ENCODE data around the gene TMEM108. TPM values are rescaled to one million over a fixed set of nuclear protein-coding genes. Genes with fewer than 3 reads are reported as not detected.
A peak's percentile ranks its signal among the peaks of the same experiment; 100 is the strongest.
"Not testable (repeated sequence)": the region's sequence is repeated elsewhere in the genome, so short reads cannot be mapped to it uniquely, and the experiment has no call there.

Gene TMEM108
- not detected in 2 replicates for total RNA-seq

DNA sequence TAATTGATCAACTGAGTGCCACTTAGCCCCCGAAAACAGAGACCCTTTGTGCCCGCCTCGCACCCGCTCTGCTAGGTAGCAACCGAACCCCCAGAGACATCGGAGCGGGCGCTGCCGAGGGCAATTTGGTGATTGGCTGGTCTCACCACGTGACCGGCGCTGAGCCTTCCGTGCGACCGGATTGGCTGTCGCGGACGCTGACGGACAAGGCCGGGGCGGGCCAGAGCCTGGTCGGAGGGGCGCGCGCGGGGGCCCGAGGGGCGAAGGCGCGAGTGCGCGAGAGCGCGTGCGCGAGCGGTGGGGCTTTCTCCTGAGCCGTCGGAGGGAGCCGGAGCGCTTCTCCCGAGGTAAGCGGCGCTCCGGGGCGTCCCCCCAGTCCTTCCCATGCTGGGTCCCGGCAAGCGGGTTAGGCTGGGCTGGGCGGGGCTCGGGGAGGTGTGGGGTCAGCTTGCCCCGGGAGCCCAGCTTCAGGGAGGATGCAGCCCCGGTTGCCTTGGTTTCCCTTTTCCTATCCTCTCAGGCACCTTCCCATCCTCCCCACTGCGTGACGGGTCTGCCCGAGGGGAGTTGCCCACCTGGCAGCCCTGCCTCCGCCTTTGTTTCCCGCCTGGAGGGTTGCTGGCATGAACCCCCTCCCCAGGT, at the start of gene TMEM108:
Gene TMEM108, plus strand, starts transcription at position 303 of the 642 bp plus-strand sequence.
- DNase-seq (ENCODE audit: low read depth in 2 of 2): peak; percentile 14 to 50

DNA sequence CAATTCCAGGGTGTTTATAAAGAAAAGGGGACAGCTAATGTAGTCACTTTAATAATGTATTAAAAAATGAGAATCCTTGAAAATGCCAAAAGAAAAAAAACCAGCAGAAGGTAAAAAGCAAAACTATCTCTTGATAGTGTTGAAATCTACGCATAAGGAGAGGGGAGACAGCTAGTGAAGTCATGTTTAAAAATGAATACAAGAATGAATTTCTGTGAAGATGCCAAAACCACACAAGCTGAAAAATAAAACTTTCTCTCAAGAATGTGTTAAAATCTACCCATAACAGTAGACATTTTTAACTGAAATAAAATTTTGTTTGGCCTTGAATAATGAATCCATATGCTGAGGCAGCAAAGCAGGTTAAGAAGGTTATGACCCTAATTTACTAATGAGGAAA, 42.2 kb upstream of the TMEM108 start:
- no peak for DNase-seq (ENCODE audit: low read depth in 2 of 2)

DNA sequence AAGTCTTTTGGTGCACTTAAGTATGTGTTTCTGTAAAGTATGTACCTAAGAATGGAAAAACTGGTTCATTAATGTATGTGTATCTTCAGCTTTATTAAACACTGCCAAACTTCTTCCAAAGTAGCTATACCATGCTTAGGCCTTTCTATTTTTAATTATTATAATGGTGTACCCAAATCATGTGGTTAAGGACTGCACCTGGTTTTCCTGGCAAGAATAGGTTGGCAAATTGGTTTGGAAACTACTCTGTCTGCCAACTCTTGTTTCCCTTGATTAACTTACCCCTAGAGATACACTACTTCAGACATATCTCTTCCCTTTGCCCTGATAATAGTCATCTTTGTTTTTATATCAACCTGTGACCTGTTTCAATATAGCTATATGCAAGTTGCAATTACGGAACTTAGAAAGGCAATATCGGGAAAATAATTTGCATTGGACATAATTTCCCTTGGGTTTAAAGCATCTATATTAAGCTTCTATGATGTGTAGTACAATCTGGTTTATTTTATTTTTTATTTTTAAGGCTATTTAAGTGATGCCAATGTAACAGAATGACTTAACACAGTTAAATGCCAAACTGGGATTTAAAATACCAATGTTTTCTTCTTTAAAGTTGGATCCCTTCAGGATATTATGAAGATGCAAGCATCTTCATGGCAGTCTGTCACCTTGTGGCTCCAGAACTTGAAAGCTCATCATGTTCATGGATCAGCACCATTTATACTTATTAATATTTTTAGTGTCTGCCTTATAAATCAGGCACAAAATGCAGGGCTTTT, 40.6 kb upstream of the TMEM108 start:
- DNase-seq (ENCODE audit: low read depth in 2 of 2): no peak

DNA sequence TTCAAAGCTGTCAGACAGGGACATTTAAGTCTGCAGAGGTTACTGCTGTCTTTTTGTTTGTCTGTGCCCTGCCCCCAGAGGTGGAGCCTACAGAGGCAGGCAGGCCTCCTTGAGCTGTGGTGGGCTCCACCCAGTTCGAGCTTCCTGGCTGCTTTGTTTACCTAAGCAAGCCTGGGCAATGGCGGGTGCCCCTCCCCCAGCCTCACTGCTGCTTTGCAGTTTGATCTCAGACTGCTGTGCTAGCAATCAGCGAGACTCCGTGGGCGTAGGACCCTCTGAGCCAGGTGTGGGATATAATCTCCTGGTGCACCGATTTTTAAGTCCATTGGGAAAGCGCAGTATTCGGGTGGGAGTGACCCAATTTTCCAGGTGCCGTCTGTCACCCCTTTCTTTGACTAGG, 33.2 kb upstream of the TMEM108 start:
- not testable (repeated sequence) for DNase-seq (ENCODE audit: low read depth in 2 of 2)

DNA sequence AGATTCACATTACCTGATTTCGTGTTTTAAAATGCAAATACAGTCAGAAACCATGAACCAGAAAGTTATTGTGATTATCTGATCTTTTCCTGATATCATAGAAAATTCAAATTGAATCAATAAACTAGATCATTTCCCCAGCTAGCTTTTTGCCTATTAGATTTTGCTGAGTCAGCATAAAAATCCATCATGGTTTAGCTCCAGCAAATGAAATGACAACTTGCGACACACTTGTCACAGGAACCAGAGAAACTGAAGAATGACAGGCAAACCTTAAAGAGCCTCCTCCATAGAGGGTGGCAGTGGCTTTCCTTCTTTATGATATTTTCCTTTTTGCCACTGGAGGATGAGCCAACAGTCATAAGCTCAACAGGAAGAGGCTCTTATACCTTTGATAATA, 30.6 kb upstream of the TMEM108 start:
- DNase-seq (ENCODE audit: low read depth in 2 of 2): no peak

DNA sequence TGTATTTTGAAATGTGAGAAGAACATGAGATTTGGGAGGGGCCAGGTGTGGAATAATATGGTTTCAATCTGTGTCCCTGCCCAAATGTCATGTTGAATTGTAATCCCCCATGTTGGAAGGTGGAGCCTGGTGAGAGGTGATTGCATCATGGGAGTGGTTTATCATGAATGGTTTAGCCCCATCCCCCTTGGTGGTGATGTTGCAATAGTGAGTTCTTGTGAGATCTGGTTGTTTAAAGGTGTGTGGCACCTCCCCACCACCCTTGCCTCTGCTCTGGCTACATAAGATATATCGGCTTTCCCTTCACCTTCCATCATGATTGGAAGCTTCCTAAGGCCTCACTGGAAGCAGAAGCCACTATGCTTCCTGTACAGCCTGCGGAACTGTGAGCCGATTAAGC, 23.9 kb upstream of the TMEM108 start:
- no peak for DNase-seq (ENCODE audit: low read depth in 2 of 2)

DNA sequence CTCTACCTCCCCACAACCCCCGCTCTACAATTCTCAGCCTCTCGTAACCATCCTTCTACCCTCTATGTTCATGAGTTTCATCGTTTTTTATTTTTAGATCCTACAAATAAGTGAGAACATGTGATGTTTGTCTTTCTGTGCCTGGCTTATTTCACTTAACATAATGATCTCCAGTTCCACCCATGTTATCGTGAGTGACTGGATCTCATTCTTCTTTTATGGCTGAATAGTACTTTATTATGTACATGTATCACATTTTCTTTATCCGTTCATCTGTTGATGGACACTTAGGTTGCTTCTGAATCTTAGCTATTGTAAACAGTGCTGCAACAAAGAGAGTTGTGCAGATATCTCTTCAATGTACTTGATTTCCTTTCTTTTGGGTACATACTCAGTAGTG, 22.6 kb upstream of the TMEM108 start:
- DNase-seq (ENCODE audit: low read depth in 2 of 2): not testable (repeated sequence)

DNA sequence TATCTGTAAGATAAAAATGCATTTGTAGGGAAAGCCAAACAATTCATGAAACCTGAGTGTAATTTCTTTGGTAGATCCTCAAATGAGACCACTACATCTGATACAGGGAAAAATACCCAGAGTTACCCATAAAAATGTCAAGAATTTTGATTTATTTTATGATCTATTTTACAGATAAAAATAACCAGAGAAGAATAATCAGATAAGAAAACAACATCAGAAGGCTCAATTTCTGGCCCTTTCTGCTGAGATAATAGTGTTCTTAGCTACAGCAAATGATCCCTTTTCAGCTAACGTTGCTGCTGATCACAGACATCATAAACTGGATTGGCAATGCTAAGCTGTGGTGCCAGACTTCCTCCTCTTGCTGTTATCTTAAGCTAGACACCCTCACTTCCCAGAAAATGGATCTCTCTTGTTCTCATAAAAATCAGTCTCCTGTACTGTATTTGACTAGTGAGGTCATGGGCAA, 21.3 kb upstream of the TMEM108 start:
- DNase-seq (ENCODE audit: low read depth in 2 of 2): no peak

DNA sequence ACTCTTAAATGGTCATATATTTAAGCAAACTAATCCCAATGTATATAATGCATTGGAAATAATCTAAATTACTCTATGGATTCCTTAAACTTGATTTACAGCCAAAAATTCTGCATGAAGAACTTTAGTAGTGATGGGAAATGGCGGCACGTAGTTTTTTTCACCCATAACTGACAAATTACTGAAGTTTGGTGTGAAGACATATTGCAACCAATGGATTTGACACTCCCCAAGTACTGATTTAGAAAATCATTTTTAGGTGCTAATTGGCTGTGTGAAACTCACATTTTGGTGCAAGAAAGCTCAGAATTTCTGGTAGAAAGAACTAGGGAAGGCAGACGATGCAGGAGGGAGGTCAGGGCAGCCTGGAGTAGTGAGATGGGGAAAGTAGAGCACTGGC, 19.3 kb upstream of the TMEM108 start:
- no peak for DNase-seq (ENCODE audit: low read depth in 2 of 2)

DNA sequence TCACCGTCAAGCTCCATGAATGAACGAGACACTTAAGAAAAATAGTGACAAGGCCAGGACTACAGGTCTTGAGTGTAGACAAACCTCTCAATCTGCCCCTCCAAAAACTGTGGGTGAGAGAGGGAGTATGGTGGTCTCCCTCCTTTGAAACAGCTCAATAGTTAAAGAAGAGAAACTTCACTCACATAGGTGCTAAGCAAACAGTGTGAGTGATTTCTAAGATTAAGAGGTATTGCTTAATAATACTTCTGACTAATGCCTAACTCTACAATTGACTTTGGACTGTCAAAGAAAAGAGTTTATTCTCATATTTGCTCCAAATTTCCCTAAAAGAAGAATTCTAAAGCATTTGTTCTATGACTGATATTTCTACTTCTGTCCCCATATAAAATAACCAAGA, 17.0 kb upstream of the TMEM108 start:
- DNase-seq (ENCODE audit: low read depth in 2 of 2): no peak

DNA sequence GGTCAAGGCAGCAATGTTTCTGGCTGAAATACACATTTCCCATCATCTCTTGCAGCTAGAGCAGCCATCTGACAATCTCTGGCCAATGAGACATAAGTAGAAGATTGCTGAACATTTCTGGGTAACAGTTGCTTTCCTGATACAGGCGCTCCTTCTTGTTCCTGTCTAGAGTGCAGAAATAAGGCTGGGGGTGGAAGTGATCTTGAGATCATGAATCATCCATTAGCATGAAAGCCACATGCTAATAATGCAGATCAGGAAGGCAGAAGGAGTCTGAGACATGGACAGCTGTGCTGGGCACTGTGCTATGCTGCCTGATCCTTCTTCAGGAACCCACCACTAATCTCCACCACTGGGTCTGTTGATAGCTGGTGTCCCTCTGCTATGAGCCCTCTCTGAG, 14.8 kb upstream of the TMEM108 start:
- DNase-seq (ENCODE audit: low read depth in 2 of 2): no peak

DNA sequence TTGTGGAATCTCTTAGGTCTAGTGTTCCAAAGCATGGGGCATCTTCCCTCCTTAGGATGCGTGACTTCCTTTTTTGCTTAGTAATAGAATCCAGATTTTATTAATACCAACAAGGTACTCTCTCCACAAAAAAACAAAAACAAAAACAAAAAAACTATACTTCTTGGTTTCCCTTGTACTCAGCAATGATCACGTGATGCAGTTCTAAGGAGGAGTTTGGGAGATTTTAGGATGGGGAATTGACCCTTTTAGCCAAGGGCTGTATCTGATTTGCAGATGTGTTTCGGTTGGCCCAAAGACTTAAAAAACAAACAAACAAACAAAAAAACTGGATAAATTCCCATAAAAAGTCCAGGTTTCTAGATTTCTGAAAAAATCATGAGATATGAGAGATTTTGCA, 12.6 kb upstream of the TMEM108 start:
- no peak for DNase-seq (ENCODE audit: low read depth in 2 of 2)

DNA sequence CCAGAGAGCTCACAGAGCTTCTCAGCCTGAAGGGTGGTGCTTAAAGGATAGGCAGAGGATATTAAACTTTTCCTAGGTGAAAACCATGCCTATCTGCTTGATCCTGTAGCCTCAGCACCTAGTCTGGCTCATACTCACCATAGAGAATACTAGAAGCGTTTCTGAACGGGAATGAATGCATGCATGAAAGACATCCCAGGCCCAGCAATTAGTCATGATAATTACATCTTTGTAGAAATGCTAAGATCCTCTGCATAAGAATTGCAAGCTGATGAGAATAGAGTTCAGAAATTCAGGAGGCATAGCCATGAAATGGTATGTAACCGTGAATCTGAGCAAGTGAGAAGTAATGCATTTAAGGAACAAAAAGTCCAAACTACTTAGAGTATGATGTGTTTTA, 5.9 kb upstream of the TMEM108 start:
- DNase-seq (ENCODE audit: low read depth in 2 of 2): no peak

DNA sequence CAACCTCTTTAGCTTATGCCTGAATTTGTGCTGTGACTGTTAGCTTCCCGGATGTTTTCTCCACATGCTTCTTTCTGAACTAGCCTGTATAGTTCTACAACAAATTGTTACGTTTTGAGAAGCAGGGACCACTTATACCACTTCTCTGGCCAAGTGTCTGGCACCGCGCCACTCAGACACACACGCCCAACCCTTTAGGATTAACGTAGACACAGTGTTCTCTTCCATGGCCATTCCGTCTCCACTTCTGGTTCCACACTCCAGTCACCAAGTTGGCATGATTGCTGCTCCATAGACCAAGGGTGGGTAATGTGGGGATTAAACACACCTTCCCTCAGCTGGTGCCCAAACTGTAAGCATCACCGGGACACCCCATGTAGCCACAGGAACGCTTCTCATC, 755 bp upstream of the TMEM108 start:
- DNase-seq (ENCODE audit: low read depth in 2 of 2): no peak

DNA sequence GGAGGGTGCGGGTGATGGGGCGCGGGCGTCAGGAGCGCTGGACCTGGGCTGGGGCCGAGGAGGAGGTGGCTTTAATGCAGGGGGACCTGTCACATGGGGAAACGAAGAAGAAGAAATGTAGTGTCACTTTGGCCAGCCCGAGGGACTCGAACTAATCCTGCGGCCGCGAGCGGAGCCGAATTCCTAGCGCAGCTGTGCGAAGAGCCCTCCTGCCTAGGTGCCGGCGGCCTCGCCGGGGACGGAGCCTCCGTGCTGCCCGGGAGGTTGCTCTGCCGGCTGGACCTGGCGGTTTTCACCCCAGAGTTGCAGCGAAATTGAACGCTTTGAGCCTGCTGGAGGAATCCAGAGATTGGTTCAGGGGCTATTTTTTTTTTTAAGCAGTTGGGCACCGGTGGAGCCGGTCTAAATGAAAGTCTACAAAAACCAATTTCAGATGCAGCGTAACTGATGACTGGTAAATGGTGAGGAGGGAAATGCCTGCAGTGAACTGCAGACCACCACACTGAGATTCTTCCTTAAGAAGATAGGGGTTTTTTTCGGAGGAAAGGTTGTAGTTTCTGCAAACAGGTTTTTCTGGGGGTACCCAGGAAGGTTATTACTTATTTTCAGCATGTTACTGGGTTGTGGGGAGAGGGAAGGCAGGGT, 662 bp downstream of the TMEM108 start:
- no peak for DNase-seq (ENCODE audit: low read depth in 2 of 2)

DNA sequence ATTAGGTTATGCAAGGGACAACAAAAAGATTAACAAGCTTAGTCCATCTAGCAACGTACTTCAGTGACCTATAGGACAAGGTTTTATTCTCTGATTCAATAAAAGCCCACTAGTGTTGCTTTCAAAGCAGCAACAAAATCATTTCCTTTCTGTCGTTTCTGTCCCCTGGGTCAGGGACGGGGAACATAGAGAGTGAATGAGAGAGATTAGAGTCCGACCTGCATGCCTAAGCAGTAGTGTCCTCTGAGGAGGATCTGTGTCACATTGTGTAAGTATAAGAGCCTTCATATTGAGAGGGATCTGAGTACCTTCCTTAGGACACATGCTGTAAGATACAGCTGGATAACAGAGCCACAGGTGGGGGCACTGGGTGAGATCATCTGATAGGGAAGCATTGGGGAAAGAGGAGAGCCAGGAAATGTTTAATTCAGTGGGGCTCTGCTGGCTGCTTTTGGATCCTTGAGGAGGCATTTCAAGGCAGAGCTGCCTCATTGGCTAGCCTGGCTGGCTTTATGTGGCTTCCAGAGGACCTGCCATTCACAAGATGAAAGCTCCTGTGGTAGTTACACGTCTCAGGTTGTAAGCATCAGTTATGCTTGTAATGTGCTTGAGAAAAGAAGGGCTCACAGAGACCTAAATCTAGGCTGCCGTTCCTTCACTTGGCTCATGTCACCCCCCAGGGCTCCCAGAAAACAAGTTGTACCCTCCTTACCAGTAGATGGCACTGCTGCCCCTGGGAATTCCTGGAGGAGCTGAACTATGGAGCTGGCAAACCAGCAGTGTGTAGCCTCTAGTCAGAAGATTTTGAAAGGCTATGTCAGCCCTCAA, 2.7 kb downstream of the TMEM108 start:
- DNase-seq (ENCODE audit: low read depth in 2 of 2): peak; percentile 14 to 65

DNA sequence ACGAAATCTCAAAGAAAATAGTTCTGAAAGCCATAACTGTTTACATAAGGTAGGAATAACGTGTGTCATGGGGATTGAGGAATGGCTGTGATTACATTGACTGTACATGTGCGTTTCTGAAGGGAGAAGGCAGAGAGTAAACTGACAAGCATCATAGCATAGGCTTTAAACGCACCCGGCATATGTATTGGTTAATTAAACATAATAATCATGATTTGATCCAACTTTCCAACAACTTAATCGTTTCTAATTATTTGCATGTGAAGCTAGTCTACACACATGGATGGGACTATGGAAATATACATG, 3.3 kb downstream of the TMEM108 start:
- no peak for DNase-seq (ENCODE audit: low read depth in 2 of 2)

DNA sequence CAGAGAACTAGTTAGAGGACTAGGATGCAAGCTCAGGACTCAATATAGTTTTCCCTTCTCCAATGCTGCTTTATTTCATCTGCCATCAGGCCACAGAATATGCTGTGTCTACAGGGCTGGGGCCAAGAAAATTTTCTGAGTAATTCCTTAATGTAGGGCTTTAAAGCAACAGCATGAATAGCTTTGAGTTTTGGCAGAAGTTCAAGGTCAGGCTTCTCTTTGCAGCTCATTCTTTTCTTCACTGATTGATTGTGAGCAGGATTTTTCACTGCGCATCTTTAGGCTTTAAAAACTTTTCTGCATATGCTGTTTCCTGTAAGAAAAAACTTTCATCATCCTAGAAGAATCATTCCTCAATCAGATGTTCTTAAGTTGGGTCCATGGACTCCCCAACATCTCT, 4.6 kb downstream of the TMEM108 start:
- DNase-seq (ENCODE audit: low read depth in 2 of 2): no peak

DNA sequence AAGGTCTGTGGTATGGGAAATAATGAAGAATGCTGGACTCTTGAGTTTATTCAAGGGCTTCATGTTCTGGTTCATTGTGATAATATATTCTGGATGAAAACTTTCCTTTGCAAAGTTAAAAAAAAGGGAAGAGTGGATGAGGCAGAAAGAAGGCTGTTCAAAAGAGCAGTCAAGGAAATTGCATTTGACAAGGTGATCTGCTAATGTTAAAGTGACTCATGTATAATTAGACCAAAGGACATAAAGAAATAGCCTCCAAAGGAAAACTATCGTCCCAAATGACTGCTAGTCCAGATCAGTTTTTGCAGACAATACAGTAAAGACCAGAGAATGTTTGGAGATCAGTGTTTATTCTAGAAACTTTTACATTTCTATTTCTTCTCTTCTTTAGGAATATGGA, 9.8 kb downstream of the TMEM108 start:
- DNase-seq (ENCODE audit: low read depth in 2 of 2): no peak

DNA sequence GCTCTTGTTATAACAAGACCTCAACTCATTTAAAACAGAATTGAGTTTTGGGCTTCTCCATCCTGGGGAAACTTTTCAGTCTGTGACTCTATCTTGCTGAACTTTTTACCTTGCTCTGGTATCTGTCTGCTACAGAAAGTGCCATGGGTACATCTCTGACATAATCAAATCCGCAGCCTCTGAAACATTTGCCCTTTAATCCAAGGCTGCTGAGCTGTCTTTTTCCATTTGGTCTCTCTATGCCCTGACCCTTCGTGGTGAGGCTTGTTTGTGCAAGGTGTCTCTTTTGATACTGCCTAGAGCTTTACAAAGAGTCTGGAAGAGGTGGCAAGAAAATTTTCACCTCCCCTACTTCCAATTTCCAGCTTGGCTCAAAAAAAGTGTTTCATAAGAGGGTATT, 11.3 kb downstream of the TMEM108 start:
- no peak for DNase-seq (ENCODE audit: low read depth in 2 of 2)

DNA sequence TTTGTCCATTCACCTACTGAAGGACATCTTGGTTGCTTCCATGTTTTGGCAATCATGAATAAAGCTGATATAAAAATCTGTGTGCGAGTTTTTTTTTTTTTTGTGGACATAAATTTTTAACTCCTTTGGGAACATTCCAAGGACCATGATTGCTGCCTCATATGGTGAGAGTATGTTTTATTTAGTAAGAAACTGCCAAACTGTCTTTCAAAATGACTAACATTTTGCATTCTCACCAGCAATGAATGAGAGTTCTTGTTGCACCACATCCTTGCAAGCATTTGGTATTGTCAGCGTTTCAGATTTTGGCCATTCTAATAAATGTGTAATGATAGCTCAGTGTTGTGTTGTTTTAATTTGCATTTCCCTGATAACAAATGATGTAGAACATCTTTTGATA, 12.7 kb downstream of the TMEM108 start:
- DNase-seq (ENCODE audit: low read depth in 2 of 2): no peak

DNA sequence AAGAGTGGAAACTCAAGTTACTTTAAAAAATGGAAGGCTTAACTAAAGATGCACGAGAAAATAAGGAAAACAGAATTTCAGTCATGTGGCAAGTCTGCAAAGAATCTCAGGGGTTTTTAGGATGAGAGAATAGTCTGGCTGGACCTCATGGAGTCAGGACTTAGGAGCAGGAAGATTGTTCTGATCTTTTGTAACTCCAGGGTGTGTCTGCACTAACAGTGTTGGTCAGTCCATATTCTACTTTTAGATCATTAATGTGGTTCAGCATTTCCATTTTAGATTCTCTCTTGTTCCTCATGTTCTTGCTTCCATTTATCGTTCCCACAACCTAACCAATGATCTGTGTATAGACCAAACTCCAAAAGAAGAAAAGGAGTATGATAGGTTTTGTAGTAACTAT, 15.3 kb downstream of the TMEM108 start:
- no peak for DNase-seq (ENCODE audit: low read depth in 2 of 2)

All from dermis microvascular lymphatic vessel endothelial cell (primary cell).